ENCODE data around the gene FOXP4. TPM values are rescaled to one million over a fixed set of nuclear protein-coding genes. Genes with fewer than 3 reads are reported as not detected.
A peak's percentile ranks its signal among the peaks of the same experiment; 100 is the strongest.

The FOXP4 gene
- total and polyA plus RNA-seq, 2 of the 13 experiments (the other 11 are each of a cell fraction or from before 2014, with no cell fraction given), result 11.0 to 12.4 TPM

GRCh38 chr6:41524634-41525011 is 21.6 kb upstream of the FOXP4 start (continued):
- no peak for TF ChIP-seq ZBTB21 (CRISPR knock-in tag; IDR thresholded peaks at IDR 0.05)
- no peak for TF ChIP-seq ZNF589 (CRISPR knock-in tag; conservative IDR thresholded peaks at IDR 0.05)
- no peak for TF ChIP-seq ZNF569 (CRISPR knock-in tag; IDR thresholded peaks at IDR 0.05; ENCODE audit: borderline replicate concordance)
- 0 out of 2 replicates have a peak, but pooled peaks have one; percentile 58 for TF ChIP-seq SOX13 (IDR thresholded peaks at IDR 0.05)
- peak in 1 of 2 experiments; percentile 81; a peak in 2 of 4 replicates for TF ChIP-seq SOX13 (CRISPR knock-in tag; conservative IDR thresholded peaks at IDR 0.05 in 1 of 2, IDR thresholded peaks at IDR 0.05 in 1 of 2)
- TF ChIP-seq PAF1 (CRISPR knock-in tag; IDR thresholded peaks at IDR 0.05), result no peak
- TF ChIP-seq KLF6 (CRISPR knock-in tag; IDR thresholded peaks at IDR 0.05), result 0 out of 2 replicates have a peak, but pooled peaks have one; percentile 33
- TF ChIP-seq ZNF562 (CRISPR knock-in tag; IDR thresholded peaks at IDR 0.05; ENCODE audit: borderline replicate concordance), result no peak
- peak; percentile 50 for TF ChIP-seq ZFY (CRISPR knock-in tag; IDR thresholded peaks at IDR 0.05)
- TF ChIP-seq ZNF724P (CRISPR knock-in tag; IDR thresholded peaks at IDR 0.05; ENCODE audit: borderline replicate concordance), result no peak
- peak; percentile 51; the same call in 1 of the 3 replicates for TF ChIP-seq MXI1 (IDR thresholded peaks at IDR 0.05; ENCODE audit: borderline replicate concordance, low read depth, low read length)
- TF ChIP-seq MLLT10 (CRISPR knock-in tag; IDR thresholded peaks at IDR 0.05), result no peak
- peak; percentile 83 for TF ChIP-seq MAX (IDR thresholded peaks at IDR 0.05)
- no peak for TF ChIP-seq LCORL (IDR thresholded peaks at IDR 0.05)
- TF ChIP-seq LCORL (CRISPR knock-in tag; IDR thresholded peaks at IDR 0.05), result peak; percentile 49; the same call in 1 of the 2 replicates
- TF ChIP-seq SALL1 (CRISPR knock-in tag; IDR thresholded peaks at IDR 0.05), result peak; percentile 67
- 0 out of 2 replicates have a peak, but pooled peaks have one; percentile 13 for TF ChIP-seq BCL6 (CRISPR knock-in tag; IDR thresholded peaks at IDR 0.05)
- peak; percentile 84; the same call in 1 of the 2 replicates for TF ChIP-seq SSRP1 (CRISPR knock-in tag; IDR thresholded peaks at IDR 0.05)
- no peak for TF ChIP-seq ZNF496 (CRISPR knock-in tag; IDR thresholded peaks at IDR 0.05; ENCODE audit: insufficient replicate concordance)
- TF ChIP-seq ZMYM3 (CRISPR knock-in tag; IDR thresholded peaks at IDR 0.05), result peak; percentile 37; the same call in 1 of the 2 replicates
- peak; percentile 49; the same call in 1 of the 2 replicates for TF ChIP-seq ZNF768 (CRISPR knock-in tag; IDR thresholded peaks at IDR 0.05)
- no peak for TF ChIP-seq PRDM15 (CRISPR knock-in tag; IDR thresholded peaks at IDR 0.05)
- TF ChIP-seq ATF1 (CRISPR knock-in tag; IDR thresholded peaks at IDR 0.05), result no peak
- 0 out of 2 replicates have a peak, but pooled peaks have one; percentile 10 for TF ChIP-seq RXRB (CRISPR knock-in tag; IDR thresholded peaks at IDR 0.05; ENCODE audit: borderline replicate concordance)
- TF ChIP-seq RNF219 (CRISPR knock-in tag; IDR thresholded peaks at IDR 0.05), result no peak
- TF ChIP-seq NR2F1 (CRISPR knock-in tag; IDR thresholded peaks at IDR 0.05), result 0 out of 4 replicates have a peak, but pooled peaks of 1 of the 2 experiments have one; percentile 5
- TF ChIP-seq ARHGAP35 (CRISPR knock-in tag; IDR thresholded peaks at IDR 0.05; ENCODE audit: borderline replicate concordance), result no peak
- TF ChIP-seq ZNF296 (CRISPR knock-in tag; conservative IDR thresholded peaks at IDR 0.05), result no peak

Measured in HepG2 (cell line).